T-cell (primary cell): Measurements from ENCODE around the gene A2ML1. TPM values are rescaled to one million over a fixed set of nuclear protein-coding genes. Genes with fewer than 3 reads are reported as not detected.

Source experiments
- ATAC-seq, 4 experiments: fragments of 200-7000 bp in 3 of 4; fragments of 150-1000 bp in 1 of 4; cut with Tn5 transposase; replicated peaks in 1 of 4; 1 replicate in 3 of 4; 2 replicates in 1 of 4; pipeline ENCODE4 v1.10.0; 2021; ENCODE audit warnings: moderate library complexity in 3 of 4, mild to moderate bottlenecking in 2 of 4, moderate number of reproducible peaks in 1 of 4
- CTCF ChIA-PET, 2 donors: fragments of 300-600 bp; sonication (Branson Sonifier 250); formaldehyde crosslinking; loops; one replicate each; lab custom pipeline; 2022; ENCODE audit warnings: antibody characterized with exemption in 2 of 2; lab: Charles Lee
- POLR2A ChIA-PET, 2 donors: fragments of 300-600 bp; sonication (Branson Sonifier 250); formaldehyde crosslinking; loops; one replicate each; lab custom pipeline; 2022; ENCODE audit warnings: antibody characterized with exemption in 2 of 2; lab: Charles Lee
- DNase-seq, 35 experiments: peaks; one replicate each; pipeline versions ENCODE4 v3.0.0 to v3.0.0-alpha.2; 2013 to 2023
- H3K27ac ChIP-seq: one replicate; pipeline ENCODE4 v1.5.1; 2013; ENCODE audit warnings: low read length
- H3K27me3 ChIP-seq, 2 experiments: replicated peaks in 1 of 2; 1 replicate in 1 of 2; 2 replicates in 1 of 2; pipeline versions ENCODE4 v1.6.1 to v1.7.0; 2013; ENCODE audit warnings: low read length in 1 of 2, mixed read lengths in 1 of 2; ENCODE audit not compliant: control insufficient read depth in 2 of 2, insufficient read depth in 2 of 2; ENCODE audit errors: extremely low read depth in 1 of 2
- H3K36me3 ChIP-seq, 2 donors: 1 replicate in 1 of 2; 2 replicates in 1 of 2; pipeline versions ENCODE4 v1.6.1 to v1.7.0; 2013; ENCODE audit warnings: low read length in 1 of 2; ENCODE audit not compliant: control insufficient read depth in 2 of 2, insufficient read depth in 1 of 2; ENCODE audit errors: extremely low read depth in 1 of 2
- H3K4me1 ChIP-seq, 2 experiments: 1 replicate in 1 of 2; 2 replicates in 1 of 2; pipeline versions ENCODE4 v1.6.1 to v1.7.0; 2013; ENCODE audit warnings: low read length in 2 of 2, mixed read lengths in 1 of 2; ENCODE audit not compliant: insufficient read depth in 2 of 2, control insufficient read depth in 1 of 2; ENCODE audit errors: extremely low read depth in 1 of 2
- H3K4me3 ChIP-seq, 2 donors: 1 replicate in 1 of 2; 2 replicates in 1 of 2; pipeline versions ENCODE4 v1.5.1 to v1.7.0; 2013; ENCODE audit warnings: mild to moderate bottlenecking in 2 of 2, low read length in 1 of 2, moderate library complexity in 1 of 2; ENCODE audit not compliant: control insufficient read depth in 1 of 2; ENCODE audit errors: extremely low read depth in 1 of 2
- H3K9me3 ChIP-seq: 2 replicates; pipeline ENCODE4 v1.7.0; 2013
- H3K27ac Mint-ChIP-seq, 2 donors: one replicate each; pipeline ENCODE4 v1.8.0; 2020 to 2021; ENCODE audit warnings: mild to moderate bottlenecking in 2 of 2, mixed read lengths in 2 of 2
- H3K27me3 Mint-ChIP-seq, 2 donors: one replicate each; pipeline ENCODE4 v1.8.0; 2021 to 2022; ENCODE audit warnings: mixed read lengths in 2 of 2
- H3K36me3 Mint-ChIP-seq: one replicate; pipeline ENCODE4 v1.8.0; 2021; ENCODE audit warnings: mixed read lengths
- H3K4me1 Mint-ChIP-seq, 3 donors: one replicate each; pipeline ENCODE4 v1.8.0; 2020 to 2022; ENCODE audit warnings: mixed read lengths in 3 of 3, mild to moderate bottlenecking in 1 of 3
- H3K4me3 Mint-ChIP-seq, 3 donors: one replicate each; pipeline ENCODE4 v1.8.0; 2020 to 2022; ENCODE audit warnings: mild to moderate bottlenecking in 3 of 3, mixed read lengths in 3 of 3, moderate library complexity in 3 of 3
- H3K9me3 Mint-ChIP-seq, 3 donors: one replicate each; pipeline ENCODE4 v1.8.0; 2020 to 2022; ENCODE audit warnings: mixed read lengths in 3 of 3
- WGBS: methylation state at CpG from one replicate; pipeline ENCODE4 v1.1.5; 2013; ENCODE audit warnings: missing lambda C conversion rate; ENCODE audit not compliant: insufficient coverage; 5-methylcytosine and 5-hydroxymethylcytosine counted together
- total RNA-seq, 35 experiments: library from RNA in 6 of 35; stranded (reverse) in 6 of 35; fragments of 120-200 nt in 1 of 35; gene quantifications; one replicate each; pipeline versions ENCODE4 v1.2.1 to v1.2.4 and lab custom pipeline; 2013 to 2026

A2ML1 gene
- total RNA-seq, 5 donors from 2014 or later (not counting 1 experiment from before 2014, with no cell fraction given) = not detected

GRCh38 chr12:8831116-8831515, 8.7 kb downstream of the A2ML1 start:
- no peak overlapping the region for H3K27ac Mint-ChIP-seq
- Histone ChIP-seq H3K36me3 (no peaks in the 10 kb centered on the region), H3K27ac (no peak overlapping the region), H3K4me1 (no peaks in the 10 kb centered on the region), H3K9me3 (no peaks in the 10 kb centered on the region), H3K4me3 (no peak overlapping the region), H3K27me3 (peaks cover 0 to 14% of the 10 kb centered on the region in 2 experiments)
- no peak for ATAC-seq
- CTCF ChIA-PET = no interaction called here
- H3K4me3 Mint-ChIP-seq = no peak overlapping the region
- H3K36me3 Mint-ChIP-seq = no peaks in the 10 kb centered on the region
- no peak for DNase-seq
- H3K9me3 Mint-ChIP-seq = no peaks in the 10 kb centered on the region
- WGBS = 93% methylated on average over 8 of the region's 9 CpGs
- peaks cover 6 to 13% of the 10 kb centered on the region in 2 donors for H3K27me3 Mint-ChIP-seq
- POLR2A ChIA-PET = no interaction called here
- no peaks in the 10 kb centered on the region for H3K4me1 Mint-ChIP-seq

- Histone ChIP-seq H3K4me1 (no peaks in the 10 kb centered on the region), H3K27ac (no peak overlapping the region), H3K36me3 (no peaks in the 10 kb centered on the region), H3K9me3 (no peaks in the 10 kb centered on the region), H3K4me3 (no peak overlapping the region), H3K27me3 (peaks cover 0 to 7% of the 10 kb centered on the region in 2 experiments)
- ATAC-seq (no peak), DNase-seq (no peak)
- H3K9me3 Mint-ChIP-seq = no peaks in the 10 kb centered on the region
- no peak overlapping the region for H3K4me3 Mint-ChIP-seq
- H3K27ac Mint-ChIP-seq = no peak overlapping the region
- peaks cover 14 to 18% of the 10 kb centered on the region in 2 donors for H3K27me3 Mint-ChIP-seq
- ChIA-PET CTCF (interaction anchor here in 1 of 2 donors (0.6 kb wide), 1 partner anchor 106 kb away, joined by 3 read pairs; no protein-coding TSS in a partner anchor), POLR2A (no interaction called here)
- no peaks in the 10 kb centered on the region for H3K36me3 Mint-ChIP-seq
- no peaks in the 10 kb centered on the region for H3K4me1 Mint-ChIP-seq
- WGBS = no CpG with 5 or more reads among the region's 6 CpGs
Observed at GRCh38 chr12:8832500-8832899, 10.1 kb downstream of the A2ML1 start.

- H3K27ac ChIP-seq = no peak overlapping the region
- ChIA-PET POLR2A (no interaction called here), CTCF (interaction anchor here in 1 of 2 donors (1.0 kb wide), 1 partner anchor 26 kb away, joined by 3 read pairs; no protein-coding TSS in a partner anchor)
- Mint-ChIP-seq H3K4me3 (no peak overlapping the region), H3K27me3 (peaks cover 18 to 24% of the 10 kb centered on the region in 2 donors), H3K27ac (no peak overlapping the region), H3K4me1 (no peaks in the 10 kb centered on the region), H3K36me3 (no peaks in the 10 kb centered on the region), H3K9me3 (no peaks in the 10 kb centered on the region)
- no peaks in the 10 kb centered on the region for H3K27me3 ChIP-seq
- no peak overlapping the region for H3K4me3 ChIP-seq
- H3K4me1 ChIP-seq = no peaks in the 10 kb centered on the region
- no CpG with 5 or more reads among the region's 1 CpG for WGBS
- H3K36me3 ChIP-seq = no peaks in the 10 kb centered on the region
- no peaks in the 10 kb centered on the region for H3K9me3 ChIP-seq
- ATAC-seq (no peak), DNase-seq (no peak)
Observed at GRCh38 chr12:8834230-8834629, 11.8 kb downstream of the A2ML1 start.

DNA sequence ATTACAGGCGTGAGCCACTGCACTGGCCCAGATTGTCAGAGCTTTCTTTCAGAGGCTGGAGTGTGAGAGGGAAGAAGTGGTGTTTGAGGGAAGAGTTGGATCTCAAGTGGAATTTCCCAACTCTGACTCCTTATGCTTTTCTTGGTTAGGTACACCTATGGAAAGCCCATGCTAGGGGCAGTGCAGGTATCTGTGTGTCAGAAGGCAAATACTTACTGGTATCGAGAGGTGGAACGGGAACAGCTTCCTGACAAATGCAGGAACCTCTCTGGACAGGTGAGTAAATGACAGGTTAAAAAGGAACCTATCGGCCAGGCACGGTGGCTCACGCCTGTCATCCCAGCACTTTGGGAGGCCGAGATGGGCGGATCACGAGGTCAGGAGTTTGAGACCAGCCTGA, 14.9 kb downstream of the A2ML1 start:
- Mint-ChIP-seq H3K9me3 (no peaks in the 10 kb centered on the region), H3K4me3 (no peak overlapping the region), H3K4me1 (peaks cover 0 to 2% (median 0%) of the 10 kb centered on the region in 3 donors), H3K27me3 (peaks cover 23 to 25% of the 10 kb centered on the region in 2 donors), H3K27ac (no peak overlapping the region), H3K36me3 (no peaks in the 10 kb centered on the region)
- WGBS = 91% methylated on average over 8 of the region's 9 CpGs
- no peak overlapping the region for H3K27ac ChIP-seq
- ChIA-PET CTCF (no interaction called here), POLR2A (no interaction called here)
- DNase-seq = no peak
- H3K27me3 ChIP-seq = no peaks in the 10 kb centered on the region
- H3K4me3 ChIP-seq = no peak overlapping the region
- H3K9me3 ChIP-seq = no peaks in the 10 kb centered on the region
- no peak for ATAC-seq
- no peaks in the 10 kb centered on the region for H3K36me3 ChIP-seq
- H3K4me1 ChIP-seq = no peaks in the 10 kb centered on the region

GRCh38 chr12:8840321-8840720, 17.9 kb downstream of the A2ML1 start:
- Histone ChIP-seq H3K27ac (no peak overlapping the region), H3K4me3 (no peak overlapping the region), H3K27me3 (peaks cover 0 to 7% of the 10 kb centered on the region in 2 experiments), H3K9me3 (no peaks in the 10 kb centered on the region), H3K36me3 (no peaks in the 10 kb centered on the region), H3K4me1 (no peaks in the 10 kb centered on the region)
- Mint-ChIP-seq H3K36me3 (no peaks in the 10 kb centered on the region), H3K27me3 (peaks cover 33 to 35% of the 10 kb centered on the region in 2 donors), H3K27ac (no peak overlapping the region), H3K4me1 (peaks cover 0 to 2% (median 0%) of the 10 kb centered on the region in 3 donors), H3K4me3 (no peak overlapping the region), H3K9me3 (no peaks in the 10 kb centered on the region)
- CTCF ChIA-PET = interaction anchor here in 1 of 2 donors (1.6 kb wide), 1 partner anchor 20 kb away, joined by 7 read pairs; no protein-coding TSS in a partner anchor
- no peak for ATAC-seq
- POLR2A ChIA-PET = no interaction called here
- DNase-seq = no peak
- 78% methylated on average over 2 of the region's 7 CpGs for WGBS

GRCh38 chr12:8840938-8841633, 18.7 kb downstream of the A2ML1 start:
- Mint-ChIP-seq H3K4me3 (no peak overlapping the region), H3K36me3 (no peaks in the 10 kb centered on the region), H3K27me3 (peaks cover 31 to 34% of the 10 kb centered on the region in 2 donors), H3K9me3 (no peaks in the 10 kb centered on the region), H3K27ac (no peak overlapping the region), H3K4me1 (peaks cover 0 to 2% (median 0%) of the 10 kb centered on the region in 3 donors)
- Histone ChIP-seq H3K4me1 (no peaks in the 10 kb centered on the region), H3K9me3 (no peaks in the 10 kb centered on the region), H3K27me3 (peaks cover 0 to 7% of the 10 kb centered on the region in 2 experiments), H3K27ac (no peak overlapping the region), H3K4me3 (no peak overlapping the region), H3K36me3 (no peaks in the 10 kb centered on the region)
- DNase-seq = no peak
- WGBS = 51% methylated on average over 4 of the region's 8 CpGs
- no peak for ATAC-seq
- ChIA-PET POLR2A (no interaction called here), CTCF (interaction anchor here (0.6 to 1.6 kb wide), 3 partner anchors 19 to 749 kb away, joined by 3 to 7 read pairs (median 3); no protein-coding TSS in a partner anchor)
